ENCODE measurements around the gene GABARAPL2.

GABARAPL2 gene

GRCh38 chr16:75615619-75616018, 49.4 kb downstream of the GABARAPL2 start:
- in situ Hi-C loops (cut with HindIII; ENCODE audit: low pct_unique_long_range_greater_than_20kb, low sequenced_read_pairs), result no loop called here
- DNase-seq (ENCODE audit: low read depth in 1 of 2, low spot score in 1 of 2), result no peak
- TF ChIP-seq JUND (IDR thresholded peaks at IDR 0.05; ENCODE audit: low read depth), result no peak

GRCh38 chr16:75616521-75617010, 50.4 kb downstream of the GABARAPL2 start:
- no peak for TF ChIP-seq JUND (IDR thresholded peaks at IDR 0.05; ENCODE audit: low read depth)
- no peak for DNase-seq (ENCODE audit: low read depth in 1 of 2, low spot score in 1 of 2)
- in situ Hi-C loops (cut with HindIII; ENCODE audit: low pct_unique_long_range_greater_than_20kb, low sequenced_read_pairs), result no loop called here

GRCh38 chr16:75617121-75617520, 50.9 kb downstream of the GABARAPL2 start:
- in situ Hi-C loops (cut with HindIII; ENCODE audit: low pct_unique_long_range_greater_than_20kb, low sequenced_read_pairs), result no loop called here
- no peak for DNase-seq (ENCODE audit: low read depth in 1 of 2, low spot score in 1 of 2)
- no peak for TF ChIP-seq JUND (IDR thresholded peaks at IDR 0.05; ENCODE audit: low read depth)

GRCh38 chr16:75618780-75619179, 52.6 kb downstream of the GABARAPL2 start:
- no peak for TF ChIP-seq JUND (IDR thresholded peaks at IDR 0.05; ENCODE audit: low read depth)
- DNase-seq (ENCODE audit: low read depth in 1 of 2, low spot score in 1 of 2), result no peak
- in situ Hi-C loops (cut with HindIII; ENCODE audit: low pct_unique_long_range_greater_than_20kb, low sequenced_read_pairs), result no loop called here

- DNase-seq (ENCODE audit: low read depth in 1 of 2, low spot score in 1 of 2), result no peak
- no peak for TF ChIP-seq JUND (IDR thresholded peaks at IDR 0.05; ENCODE audit: low read depth)
- in situ Hi-C loops (cut with HindIII; ENCODE audit: low pct_unique_long_range_greater_than_20kb, low sequenced_read_pairs), result no loop called here
These were observed 54.4 kb downstream of the GABARAPL2 start for GRCh38 chr16:75620326-75621169.

GRCh38 chr16:75621170-75621477, 54.9 kb downstream of the GABARAPL2 start:
- peak in 1 of 2 experiments; percentile 37 for DNase-seq (ENCODE audit: low read depth in 1 of 2, low spot score in 1 of 2)
- TF ChIP-seq JUND (IDR thresholded peaks at IDR 0.05; ENCODE audit: low read depth), result no peak
- in situ Hi-C loops (cut with HindIII; ENCODE audit: low pct_unique_long_range_greater_than_20kb, low sequenced_read_pairs), result no loop called here

GRCh38 chr16:75622761-75623605, 56.8 kb downstream of the GABARAPL2 start, which contains the start of gene ADAT1:
Gene ADAT1 (minus strand): TSS chr16:75623281. CDS start chr16:75620799, 2,482 bp downstream.
- DNase-seq (ENCODE audit: low read depth in 1 of 2, low spot score in 1 of 2), result peak; percentile 71 to 98
- TF ChIP-seq JUND (IDR thresholded peaks at IDR 0.05; ENCODE audit: low read depth), result no peak
- in situ Hi-C loops (cut with HindIII; ENCODE audit: low pct_unique_long_range_greater_than_20kb, low sequenced_read_pairs), result no loop called here

- TF ChIP-seq JUND (IDR thresholded peaks at IDR 0.05; ENCODE audit: low read depth), result no peak
- DNase-seq (ENCODE audit: low read depth in 1 of 2, low spot score in 1 of 2), result no peak
- in situ Hi-C loops (cut with HindIII; ENCODE audit: low pct_unique_long_range_greater_than_20kb, low sequenced_read_pairs), result no loop called here
These were observed 58.7 kb downstream of the GABARAPL2 start for GRCh38 chr16:75624921-75625334.

GRCh38 chr16:75626806-75627205, 60.6 kb downstream of the GABARAPL2 start:
- in situ Hi-C loops (cut with HindIII; ENCODE audit: low pct_unique_long_range_greater_than_20kb, low sequenced_read_pairs), result no loop called here
- TF ChIP-seq JUND (IDR thresholded peaks at IDR 0.05; ENCODE audit: low read depth), result no peak
- no peak for DNase-seq (ENCODE audit: low read depth in 1 of 2, low spot score in 1 of 2)
